ENCODE data around the gene LMNB1.
"Not testable (repeated sequence)": the region's sequence is repeated elsewhere in the genome, so short reads cannot be mapped to it uniquely, and the experiment has no call there.

Gene LMNB1

GRCh38 chr5:126776499-126777256 lies at the start of gene LMNB1:
Gene LMNB1, plus strand, starts transcription at chr5:126777136. Its CDS starts 373 bp downstream, at chr5:126777509.
- peak; percentile 98 for DNase-seq

- no peak for DNase-seq
These were observed 44.2 kb upstream of the LMNB1 start for GRCh38 chr5:126732716-126733115.

- DNase-seq, result not testable (repeated sequence)
These were observed 42.4 kb upstream of the LMNB1 start for GRCh38 chr5:126734573-126734972.

- no peak for DNase-seq
These were observed 40.8 kb upstream of the LMNB1 start for GRCh38 chr5:126736141-126736540.

GRCh38 chr5:126741361-126741760 lies 35.6 kb upstream of the LMNB1 start:
- DNase-seq, result no peak

GRCh38 chr5:126742425-126742824 lies 34.5 kb upstream of the LMNB1 start:
- no peak for DNase-seq

- no peak for DNase-seq
These were observed 32.1 kb upstream of the LMNB1 start for GRCh38 chr5:126744836-126745235.

GRCh38 chr5:126745259-126745992 lies 31.5 kb upstream of the LMNB1 start:
- DNase-seq, result no peak

- no peak for DNase-seq
These were observed 30.6 kb upstream of the LMNB1 start for GRCh38 chr5:126746290-126746689.

- no peak for DNase-seq
These were observed 24.7 kb upstream of the LMNB1 start for GRCh38 chr5:126752081-126752785.

GRCh38 chr5:126753227-126753626 lies 23.7 kb upstream of the LMNB1 start:
- DNase-seq, result no peak

- DNase-seq, result no peak
These were observed 22.3 kb upstream of the LMNB1 start for GRCh38 chr5:126754609-126755008.

GRCh38 chr5:126755593-126755992 lies 21.3 kb upstream of the LMNB1 start:
- no peak for DNase-seq

GRCh38 chr5:126757713-126758357 lies 19.1 kb upstream of the LMNB1 start:
- no peak for DNase-seq

- no peak for DNase-seq
These were observed 13.6 kb upstream of the LMNB1 start for GRCh38 chr5:126763371-126763770.

GRCh38 chr5:126769703-126770102 lies 7.2 kb upstream of the LMNB1 start:
- DNase-seq, result no peak

GRCh38 chr5:126773536-126773935 lies 3.4 kb upstream of the LMNB1 start:
- not testable (repeated sequence) for DNase-seq

- DNase-seq, result not testable (repeated sequence)
These were observed 2.3 kb upstream of the LMNB1 start for GRCh38 chr5:126774595-126774994.

GRCh38 chr5:126777257-126777974 lies 480 bp downstream of the LMNB1 start:
- DNase-seq, result peak; percentile 48

- peak; percentile 98 for DNase-seq
These were observed 1.2 kb downstream of the LMNB1 start for GRCh38 chr5:126777975-126778674.

GRCh38 chr5:126778675-126779403 lies 1.9 kb downstream of the LMNB1 start:
- no peak for DNase-seq

Data from HCEC 1CT (cell line).